ENCODE data around the gene SYCN.

GRCh38 chr19:39238209-39238608, 34.1 kb upstream of the SYCN start:
- TF ChIP-seq, protein P1, sequence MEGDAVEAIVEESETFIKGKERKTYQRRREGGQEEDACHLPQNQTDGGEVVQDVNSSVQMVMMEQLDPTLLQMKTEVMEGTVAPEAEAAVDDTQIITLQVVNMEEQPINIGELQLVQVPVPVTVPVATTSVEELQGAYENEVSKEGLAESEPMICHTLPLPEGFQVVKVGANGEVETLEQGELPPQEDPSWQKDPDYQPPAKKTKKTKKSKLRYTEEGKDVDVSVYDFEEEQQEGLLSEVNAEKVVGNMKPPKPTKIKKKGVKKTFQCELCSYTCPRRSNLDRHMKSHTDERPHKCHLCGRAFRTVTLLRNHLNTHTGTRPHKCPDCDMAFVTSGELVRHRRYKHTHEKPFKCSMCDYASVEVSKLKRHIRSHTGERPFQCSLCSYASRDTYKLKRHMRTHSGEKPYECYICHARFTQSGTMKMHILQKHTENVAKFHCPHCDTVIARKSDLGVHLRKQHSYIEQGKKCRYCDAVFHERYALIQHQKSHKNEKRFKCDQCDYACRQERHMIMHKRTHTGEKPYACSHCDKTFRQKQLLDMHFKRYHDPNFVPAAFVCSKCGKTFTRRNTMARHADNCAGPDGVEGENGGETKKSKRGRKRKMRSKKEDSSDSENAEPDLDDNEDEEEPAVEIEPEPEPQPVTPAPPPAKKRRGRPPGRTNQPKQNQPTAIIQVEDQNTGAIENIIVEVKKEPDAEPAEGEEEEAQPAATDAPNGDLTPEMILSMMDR (conservative IDR thresholded peaks at IDR 0.05; ENCODE audit: low read length) = no peak
- TF ChIP-seq EZH2phosphoT487 (IDR thresholded peaks at IDR 0.05; ENCODE audit: borderline replicate concordance, low read depth, low read length) = no peak

Data from OCI-LY7 (cell line).